BE2C (cell line): Measurements from ENCODE around the gene RBMS1.

Experiments used
- DNase-seq: peaks from one replicate; pipeline ENCODE4 v3.0.0-alpha.2; 2020
- H3K27me3 ChIP-seq: fragments of 250-450 bp; sonication (Bioruptor Pico); 2 replicates; pipeline ENCODE4 v1.5.1; 2020; ENCODE audit warnings: mild to moderate bottlenecking
- H3K36me3 ChIP-seq: fragments of 250-450 bp; sonication (Bioruptor Pico); 2 replicates; pipeline ENCODE4 v1.5.1; 2020; ENCODE audit warnings: mild to moderate bottlenecking
- H3K4me1 ChIP-seq: fragments of 250-450 bp; sonication (Bioruptor Pico); 2 replicates; pipeline ENCODE4 v1.5.1; 2020
- H3K4me3 ChIP-seq: 2 replicates; pipeline ENCODE4 v1.5.1; 2011; ENCODE audit warnings: low read depth, low read length
- H3K9me3 ChIP-seq: fragments of 250-450 bp; sonication (Bioruptor Pico); 2 replicates; pipeline ENCODE4 v1.5.1; 2020
- TF ChIP-seq, protein P1 (sequence below): IDR thresholded peaks from 2 replicates; pipeline ENCODE4 v1.5.1; 2012; ENCODE audit warnings: mild to moderate bottlenecking, low read depth, low read length

Gene RBMS1

GRCh38 chr2:160331258-160332025 lies 162.2 kb downstream of the RBMS1 start:
- no peak overlapping the region for H3K4me3 ChIP-seq
- peaks cover 18% of the 10 kb centered on the region for H3K4me1 ChIP-seq
- no peaks in the 10 kb centered on the region for H3K36me3 ChIP-seq
- H3K27me3 ChIP-seq: no peaks in the 10 kb centered on the region
- DNase-seq: no peak
- TF ChIP-seq, protein P1, sequence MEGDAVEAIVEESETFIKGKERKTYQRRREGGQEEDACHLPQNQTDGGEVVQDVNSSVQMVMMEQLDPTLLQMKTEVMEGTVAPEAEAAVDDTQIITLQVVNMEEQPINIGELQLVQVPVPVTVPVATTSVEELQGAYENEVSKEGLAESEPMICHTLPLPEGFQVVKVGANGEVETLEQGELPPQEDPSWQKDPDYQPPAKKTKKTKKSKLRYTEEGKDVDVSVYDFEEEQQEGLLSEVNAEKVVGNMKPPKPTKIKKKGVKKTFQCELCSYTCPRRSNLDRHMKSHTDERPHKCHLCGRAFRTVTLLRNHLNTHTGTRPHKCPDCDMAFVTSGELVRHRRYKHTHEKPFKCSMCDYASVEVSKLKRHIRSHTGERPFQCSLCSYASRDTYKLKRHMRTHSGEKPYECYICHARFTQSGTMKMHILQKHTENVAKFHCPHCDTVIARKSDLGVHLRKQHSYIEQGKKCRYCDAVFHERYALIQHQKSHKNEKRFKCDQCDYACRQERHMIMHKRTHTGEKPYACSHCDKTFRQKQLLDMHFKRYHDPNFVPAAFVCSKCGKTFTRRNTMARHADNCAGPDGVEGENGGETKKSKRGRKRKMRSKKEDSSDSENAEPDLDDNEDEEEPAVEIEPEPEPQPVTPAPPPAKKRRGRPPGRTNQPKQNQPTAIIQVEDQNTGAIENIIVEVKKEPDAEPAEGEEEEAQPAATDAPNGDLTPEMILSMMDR: no peak
- no peaks in the 10 kb centered on the region for H3K9me3 ChIP-seq

- TF ChIP-seq, protein P1: no peak
- DNase-seq: no peak
- Histone ChIP-seq H3K36me3 (no peaks in the 10 kb centered on the region), H3K4me3 (no peak overlapping the region), H3K4me1 (peaks cover 18% of the 10 kb centered on the region), H3K27me3 (no peaks in the 10 kb centered on the region), H3K9me3 (no peaks in the 10 kb centered on the region)
These were observed 164.6 kb downstream of the RBMS1 start for GRCh38 chr2:160328811-160329527.

GRCh38 chr2:160326786-160327185 lies 166.8 kb downstream of the RBMS1 start:
- Histone ChIP-seq H3K9me3 (no peaks in the 10 kb centered on the region), H3K36me3 (no peaks in the 10 kb centered on the region), H3K4me3 (no peak overlapping the region), H3K4me1 (peaks cover 10% of the 10 kb centered on the region), H3K27me3 (no peaks in the 10 kb centered on the region)
- TF ChIP-seq, protein P1: no peak
- DNase-seq: no peak

GRCh38 chr2:160325418-160325817 lies 168.2 kb downstream of the RBMS1 start:
- no peak for DNase-seq
- Histone ChIP-seq H3K27me3 (no peaks in the 10 kb centered on the region), H3K9me3 (no peaks in the 10 kb centered on the region), H3K4me1 (peaks cover 2% of the 10 kb centered on the region; the same call in 1 of the 2 replicates), H3K36me3 (no peaks in the 10 kb centered on the region), H3K4me3 (no peak overlapping the region)
- TF ChIP-seq, protein P1: no peak

DNA sequence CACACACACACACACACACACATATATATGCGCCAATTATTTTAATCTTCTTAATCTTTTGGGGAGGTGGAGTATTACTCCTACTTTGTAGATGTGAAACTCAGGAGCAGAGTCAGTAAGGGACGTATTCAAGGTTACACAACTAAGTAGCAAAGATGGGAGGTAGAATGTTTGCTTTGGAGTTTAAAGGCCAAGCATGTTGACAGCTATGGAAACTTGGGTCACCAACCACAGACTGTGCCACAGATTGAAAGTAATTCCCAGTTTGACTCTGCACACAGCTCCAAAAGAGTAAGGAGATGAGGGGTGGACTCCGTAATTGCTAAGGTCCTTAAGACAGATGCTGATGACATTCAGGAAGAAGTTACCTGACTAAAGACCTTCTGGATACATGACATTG lies 168.7 kb downstream of the RBMS1 start:
- Histone ChIP-seq H3K9me3 (no peaks in the 10 kb centered on the region), H3K4me3 (no peak overlapping the region), H3K27me3 (no peaks in the 10 kb centered on the region), H3K36me3 (no peaks in the 10 kb centered on the region), H3K4me1 (peaks cover 2% of the 10 kb centered on the region; the same call in 1 of the 2 replicates)
- TF ChIP-seq, protein P1: no peak
- no peak for DNase-seq
